Calu3 (cell line): ENCODE measurements around the gene TRIO. TPM values are rescaled to one million over a fixed set of nuclear protein-coding genes. Genes with fewer than 3 reads are reported as not detected.

ENCODE experiments used
- BruUV-seq: library from RNA; stranded (reverse); fragments of 400-500 nt; replicated peaks from 2 replicates; lab custom pipeline; 2021; lab: Mats Ljungman, UMichigan
- CTCF ChIA-PET: fragments of 300-600 bp; sonication (Branson Sonifier 250); formaldehyde crosslinking; loops from one replicate; lab custom pipeline; 2022; ENCODE audit warnings: antibody characterized with exemption; lab: Charles Lee
- DNase-seq: peaks from one replicate; pipeline ENCODE4 v3.0.0; 2022
- H3K27ac Mint-ChIP-seq: one replicate; pipeline ENCODE4 v1.8.0; 2022; ENCODE audit warnings: mixed read lengths; ENCODE audit not compliant: unreplicated experiment
- H3K27me3 Mint-ChIP-seq: one replicate; pipeline ENCODE4 v1.8.0; 2022; ENCODE audit warnings: mixed read lengths; ENCODE audit not compliant: unreplicated experiment
- H3K36me3 Mint-ChIP-seq: one replicate; pipeline ENCODE4 v1.8.0; 2022; ENCODE audit warnings: mild to moderate bottlenecking, moderate library complexity, mixed read lengths; ENCODE audit not compliant: insufficient read depth, unreplicated experiment
- H3K4me1 Mint-ChIP-seq: one replicate; pipeline ENCODE4 v1.8.0; 2022; ENCODE audit warnings: mild to moderate bottlenecking, low read depth, mixed read lengths; ENCODE audit not compliant: unreplicated experiment
- H3K4me3 Mint-ChIP-seq: one replicate; pipeline ENCODE4 v1.8.0; 2022; ENCODE audit warnings: mild to moderate bottlenecking, low read depth, moderate library complexity, mixed read lengths; ENCODE audit not compliant: unreplicated experiment
- H3K9me3 Mint-ChIP-seq: one replicate; pipeline ENCODE4 v1.8.0; 2022; ENCODE audit warnings: low read depth, mixed read lengths; ENCODE audit not compliant: unreplicated experiment
- intact Hi-C: fragments of 100-400 bp; cut with micrococcal nuclease; formaldehyde crosslinking; loops from one replicate; pipeline ENCODE4 v1.10.0; 2022; ENCODE audit not compliant: unreplicated experiment
- total RNA-seq: library from RNA; stranded (reverse); gene quantifications from 2 replicates; pipeline ENCODE4 v1.2.3, GENCODE V29; 2022
- TF ChIP-seq, protein P1 (sequence below): fragments of 200-600 bp; IDR thresholded peaks from one replicate; pipeline ENCODE4 v1.8.0; 2022; ENCODE audit warnings: antibody characterized with exemption; ENCODE audit not compliant: unreplicated experiment

TRIO gene
- total RNA-seq, 1 experiment from 2014 or later, result 183 TPM

DNA sequence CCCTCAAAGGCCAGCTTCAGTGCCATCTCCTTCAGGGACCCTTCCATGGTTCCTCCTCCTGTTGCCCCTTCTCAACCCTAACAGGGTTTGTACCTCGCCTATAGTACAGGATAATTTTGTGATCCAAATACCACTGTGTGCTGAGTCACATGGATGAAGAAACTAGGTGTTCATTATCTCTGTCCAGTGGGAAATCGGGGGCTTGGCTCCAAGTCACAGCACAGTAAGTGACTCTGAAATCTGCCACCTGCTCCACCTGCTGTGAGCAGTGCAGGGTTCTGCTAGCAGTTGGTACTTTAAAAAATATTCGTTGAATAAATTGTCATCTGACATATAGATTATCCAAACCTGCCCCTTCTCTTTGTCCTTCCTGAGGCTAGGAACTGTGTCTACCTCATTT, 315.3 kb downstream of the TRIO start:
- intact Hi-C loops, result no loop called here
- no peak for DNase-seq
- peaks cover 44% of the 10 kb centered on the region for H3K36me3 Mint-ChIP-seq
- CTCF ChIA-PET, result no interaction called here
- peak overlapping the region; percentile 30 for H3K27ac Mint-ChIP-seq
- H3K27me3 Mint-ChIP-seq, result no peaks in the 10 kb centered on the region
- BruUV-seq, result no TSS peak
- H3K9me3 Mint-ChIP-seq, result no peaks in the 10 kb centered on the region
- TF ChIP-seq, protein P1, sequence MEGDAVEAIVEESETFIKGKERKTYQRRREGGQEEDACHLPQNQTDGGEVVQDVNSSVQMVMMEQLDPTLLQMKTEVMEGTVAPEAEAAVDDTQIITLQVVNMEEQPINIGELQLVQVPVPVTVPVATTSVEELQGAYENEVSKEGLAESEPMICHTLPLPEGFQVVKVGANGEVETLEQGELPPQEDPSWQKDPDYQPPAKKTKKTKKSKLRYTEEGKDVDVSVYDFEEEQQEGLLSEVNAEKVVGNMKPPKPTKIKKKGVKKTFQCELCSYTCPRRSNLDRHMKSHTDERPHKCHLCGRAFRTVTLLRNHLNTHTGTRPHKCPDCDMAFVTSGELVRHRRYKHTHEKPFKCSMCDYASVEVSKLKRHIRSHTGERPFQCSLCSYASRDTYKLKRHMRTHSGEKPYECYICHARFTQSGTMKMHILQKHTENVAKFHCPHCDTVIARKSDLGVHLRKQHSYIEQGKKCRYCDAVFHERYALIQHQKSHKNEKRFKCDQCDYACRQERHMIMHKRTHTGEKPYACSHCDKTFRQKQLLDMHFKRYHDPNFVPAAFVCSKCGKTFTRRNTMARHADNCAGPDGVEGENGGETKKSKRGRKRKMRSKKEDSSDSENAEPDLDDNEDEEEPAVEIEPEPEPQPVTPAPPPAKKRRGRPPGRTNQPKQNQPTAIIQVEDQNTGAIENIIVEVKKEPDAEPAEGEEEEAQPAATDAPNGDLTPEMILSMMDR, result no peak
- peaks cover 2% of the 10 kb centered on the region for H3K4me1 Mint-ChIP-seq
- no peak overlapping the region for H3K4me3 Mint-ChIP-seq

DNA sequence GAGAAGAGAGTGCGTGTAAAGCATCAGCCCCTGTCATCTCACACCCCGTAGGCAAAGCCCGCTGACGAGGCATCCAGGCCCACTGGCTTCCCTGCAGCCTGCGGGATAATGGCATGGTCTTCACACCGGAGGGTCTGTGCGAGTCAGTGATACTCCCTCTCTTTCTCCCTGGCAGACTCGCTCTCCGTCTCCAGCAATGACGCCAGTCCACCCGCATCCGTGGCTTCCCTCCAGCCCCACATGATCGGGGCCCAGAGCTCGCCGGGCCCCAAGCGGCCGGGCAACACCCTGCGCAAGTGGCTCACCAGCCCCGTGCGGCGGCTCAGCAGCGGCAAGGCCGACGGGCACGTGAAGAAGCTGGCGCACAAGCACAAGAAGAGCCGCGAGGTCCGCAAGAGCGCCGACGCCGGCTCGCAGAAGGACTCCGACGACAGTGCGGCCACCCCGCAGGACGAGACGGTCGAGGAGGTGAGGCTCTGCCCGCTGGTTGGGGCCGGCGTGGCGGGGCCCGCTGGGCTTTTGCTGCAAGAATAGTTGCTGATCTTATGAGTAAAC, 317.8 kb downstream of the TRIO start:
- H3K4me1 Mint-ChIP-seq, result peaks cover 8% of the 10 kb centered on the region
- H3K27ac Mint-ChIP-seq, result no peak overlapping the region
- no TSS peak for BruUV-seq
- H3K36me3 Mint-ChIP-seq, result peaks cover 63% of the 10 kb centered on the region
- H3K9me3 Mint-ChIP-seq, result no peaks in the 10 kb centered on the region
- no peak for DNase-seq
- TF ChIP-seq, protein P1, result no peak
- H3K27me3 Mint-ChIP-seq, result no peaks in the 10 kb centered on the region
- intact Hi-C loops, result no loop called here
- CTCF ChIA-PET, result no interaction called here
- no peak overlapping the region for H3K4me3 Mint-ChIP-seq

- no peak overlapping the region for H3K27ac Mint-ChIP-seq
- no TSS peak for BruUV-seq
Measured at GRCh38 chr5:14462681-14463080, 319.5 kb downstream of the TRIO start.

GRCh38 chr5:14463629-14464028, 320.5 kb downstream of the TRIO start:
- Mint-ChIP-seq H3K4me3 (no peak overlapping the region), H3K27me3 (no peaks in the 10 kb centered on the region), H3K9me3 (no peaks in the 10 kb centered on the region), H3K4me1 (peaks cover 8% of the 10 kb centered on the region), H3K36me3 (peaks cover 65% of the 10 kb centered on the region), H3K27ac (peak overlapping the region; percentile 71)
- no TSS peak for BruUV-seq
- intact Hi-C loops, result no loop called here
- CTCF ChIA-PET, result no interaction called here
- no peak for DNase-seq
- TF ChIP-seq, protein P1, result no peak

More at GRCh38 chr5:14462681-14463080, 319.5 kb downstream of the TRIO start:
- CTCF ChIA-PET, result no interaction called here
- H3K4me3 Mint-ChIP-seq, result no peak overlapping the region
- intact Hi-C loops, result no loop called here
- DNase-seq, result no peak
- no peaks in the 10 kb centered on the region for H3K27me3 Mint-ChIP-seq
- no peaks in the 10 kb centered on the region for H3K9me3 Mint-ChIP-seq
- H3K36me3 Mint-ChIP-seq, result peaks cover 69% of the 10 kb centered on the region
- peaks cover 8% of the 10 kb centered on the region for H3K4me1 Mint-ChIP-seq
- TF ChIP-seq, protein P1, result no peak
